IPS DF 4.7 (cell line): Measurements from ENCODE around the gene LPIN1.

Experiments
- DNase-seq: peaks from one replicate; pipeline ENCODE4 v3.0.0-alpha.2; 2013; ENCODE audit warnings: low spot score; ENCODE audit errors: extremely low read depth

The LPIN1 gene

GRCh38 chr2:11762799-11763461, 16.5 kb downstream of the LPIN1 start:
- DNase-seq, result no peak

- DNase-seq, result no peak
These were observed 17.9 kb downstream of the LPIN1 start for GRCh38 chr2:11764359-11764758.

GRCh38 chr2:11764920-11765319, 18.5 kb downstream of the LPIN1 start:
- DNase-seq, result no peak

- no peak for DNase-seq
These were observed 19.1 kb downstream of the LPIN1 start for GRCh38 chr2:11765501-11765900.

DNA sequence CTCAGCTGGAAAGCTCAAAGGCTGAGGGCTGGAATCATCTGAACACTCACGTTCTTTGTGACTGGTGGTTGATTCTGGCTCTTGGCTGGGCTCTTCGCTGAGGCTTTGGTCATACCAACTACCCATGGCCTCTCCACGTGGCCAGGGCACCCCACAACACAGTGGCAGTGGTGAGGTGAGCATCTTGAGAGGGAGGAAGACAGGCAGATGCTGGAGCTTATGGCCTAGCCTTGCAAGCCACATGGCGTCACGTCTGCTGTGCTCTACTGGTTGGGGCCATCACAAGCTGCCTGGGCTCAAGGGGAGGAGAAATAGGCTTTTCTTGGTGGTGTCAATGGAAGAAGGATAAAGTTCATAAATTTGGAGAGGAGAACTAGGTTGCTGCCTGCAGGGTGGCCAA, 19.6 kb downstream of the LPIN1 start:
- DNase-seq, result no peak

GRCh38 chr2:11767779-11768178, 21.3 kb downstream of the LPIN1 start:
- no peak for DNase-seq

GRCh38 chr2:11768946-11769345, 22.5 kb downstream of the LPIN1 start:
- DNase-seq, result no peak

DNA sequence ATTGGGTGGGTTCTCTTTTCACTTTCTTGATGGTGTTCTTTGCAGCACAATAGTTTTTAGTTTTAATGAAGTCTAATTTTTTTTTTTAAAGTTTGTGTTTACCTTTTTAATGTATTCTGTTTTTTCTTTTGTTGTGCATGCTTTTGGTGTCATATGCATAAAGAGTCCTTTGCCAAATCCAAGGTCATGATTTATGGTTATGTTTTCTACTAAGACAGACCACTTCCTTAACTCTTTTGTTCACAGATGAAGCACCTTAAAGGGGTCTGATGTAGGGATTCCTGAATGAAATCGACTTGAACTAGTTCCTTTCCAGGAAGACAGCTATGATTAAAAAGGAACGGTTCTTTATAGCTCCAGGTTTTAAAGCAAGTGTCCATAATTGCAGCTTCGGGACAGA, 23.1 kb downstream of the LPIN1 start:
- no peak for DNase-seq

DNA sequence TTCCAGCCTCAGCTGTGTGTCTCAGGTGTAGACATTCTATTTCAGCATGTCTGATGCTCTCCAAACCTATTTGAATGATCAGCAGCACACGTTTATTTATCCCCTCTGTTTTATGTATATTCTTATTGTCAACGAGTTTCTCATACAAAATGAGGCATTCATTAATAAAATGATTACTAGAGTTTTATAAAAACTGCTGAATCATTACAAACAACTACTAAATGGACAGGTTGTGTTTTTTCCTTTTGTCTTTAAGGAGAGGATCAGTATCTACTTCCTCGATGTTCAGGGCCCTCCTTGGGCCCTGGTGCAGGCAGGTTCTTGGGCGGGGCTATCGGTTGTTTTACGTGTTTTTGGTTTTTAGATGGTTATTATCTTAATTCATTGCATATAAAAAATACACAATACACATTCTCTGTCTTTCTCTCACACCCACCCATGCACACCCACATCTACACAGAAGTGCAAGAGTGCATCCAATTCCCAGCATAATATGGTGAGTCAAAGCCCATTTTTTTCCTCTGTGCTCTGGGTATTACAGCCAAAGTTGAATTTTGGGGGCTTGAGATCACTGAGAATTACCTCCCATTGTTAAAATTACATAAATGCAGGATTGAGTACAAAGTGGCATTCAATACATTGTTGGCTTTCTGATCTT, 24.2 kb downstream of the LPIN1 start:
- DNase-seq, result no peak

GRCh38 chr2:11771971-11772615, 25.7 kb downstream of the LPIN1 start:
- no peak for DNase-seq

GRCh38 chr2:11773111-11773510, 26.7 kb downstream of the LPIN1 start:
- DNase-seq, result no peak

DNA sequence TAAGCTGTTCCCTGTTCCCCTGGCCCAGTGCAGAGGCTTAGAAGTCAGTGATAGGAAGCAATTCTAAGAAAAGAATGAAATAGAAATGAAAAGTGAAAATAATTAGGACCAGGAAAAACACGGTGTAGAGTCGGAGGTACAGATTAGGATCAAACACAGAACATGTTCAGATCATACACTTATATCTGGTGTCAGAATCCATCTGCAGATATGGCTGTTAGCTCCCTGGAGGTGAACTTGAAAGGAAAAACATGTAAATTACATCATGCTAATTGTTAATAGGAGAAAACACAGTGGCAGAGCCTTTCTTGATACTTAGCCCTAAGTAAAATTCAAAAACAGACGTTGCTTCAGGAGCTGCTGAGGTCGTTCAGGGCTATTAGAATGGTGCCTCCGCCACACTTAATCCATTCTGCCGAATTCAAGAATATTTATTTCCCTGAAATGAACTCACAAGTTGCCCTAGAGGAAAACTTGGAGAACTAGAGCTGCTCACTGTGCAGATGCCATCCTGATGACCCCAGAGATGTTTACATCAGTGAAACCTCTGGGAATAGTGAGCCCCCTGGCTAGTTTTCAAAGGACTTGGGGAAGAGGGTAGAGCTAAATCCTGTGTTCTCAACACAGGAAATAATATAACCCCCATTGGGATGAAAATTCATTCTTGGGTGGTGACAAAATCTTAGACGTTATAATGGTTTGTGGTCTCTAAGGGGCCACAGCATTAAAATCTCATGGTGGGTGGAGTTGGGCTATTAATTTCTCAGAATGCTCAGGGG, 27.5 kb downstream of the LPIN1 start:
- DNase-seq, result no peak

- no peak for DNase-seq
These were observed 28.2 kb downstream of the LPIN1 start for GRCh38 chr2:11774600-11774999.

DNA sequence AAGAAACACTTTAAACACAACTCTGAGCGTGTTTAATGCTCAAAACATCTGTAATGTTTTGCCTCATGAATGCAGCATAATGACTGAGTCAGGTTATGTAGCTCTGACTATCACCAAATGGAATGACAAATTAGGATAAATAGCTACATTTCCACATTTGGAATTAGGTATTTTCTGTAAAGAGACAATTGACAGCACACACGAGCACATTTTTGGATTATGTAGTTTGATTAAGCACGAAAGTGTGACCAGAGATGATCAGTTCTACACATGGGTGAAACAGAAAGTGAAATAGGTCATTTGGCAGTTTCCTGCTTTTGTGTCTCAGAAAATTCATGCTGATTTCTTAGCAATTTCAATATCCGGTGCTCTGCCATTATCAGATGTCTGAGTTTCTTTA, 29.0 kb downstream of the LPIN1 start:
- no peak for DNase-seq

DNA sequence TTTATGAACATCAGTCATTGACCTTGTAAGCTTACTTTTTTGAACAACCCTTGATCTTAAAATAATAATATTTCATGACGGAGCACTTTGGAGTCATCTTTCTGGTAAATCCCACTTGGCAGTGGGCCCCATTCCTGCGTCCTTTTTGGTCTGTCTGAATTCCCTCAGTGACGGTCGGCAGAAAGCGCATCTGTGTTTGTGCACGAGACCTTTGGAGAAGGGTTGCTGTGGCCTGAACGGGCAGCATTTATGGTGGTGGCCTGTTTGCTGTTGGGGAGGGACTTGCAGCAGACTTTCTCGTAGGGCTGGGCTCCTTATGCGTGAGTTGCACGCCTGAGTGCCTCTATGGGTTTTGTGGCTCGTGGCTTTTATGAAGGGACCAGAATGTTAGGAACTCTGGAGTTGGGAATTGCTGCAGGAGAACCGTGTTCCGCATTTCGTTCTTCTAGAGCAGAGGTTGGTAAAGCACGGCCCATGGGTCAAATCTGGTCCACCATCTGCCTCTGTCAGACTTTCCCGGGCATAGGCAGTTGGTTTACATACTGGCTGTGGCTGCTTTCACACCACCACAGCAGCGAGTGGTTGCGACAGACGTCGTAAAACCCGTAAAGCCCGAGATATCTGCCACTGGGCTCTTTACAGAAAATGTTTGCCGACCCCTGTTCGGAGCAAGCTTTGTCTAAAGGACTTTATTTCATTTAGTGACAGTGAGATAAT, 30.8 kb downstream of the LPIN1 start:
- no peak for DNase-seq

DNA sequence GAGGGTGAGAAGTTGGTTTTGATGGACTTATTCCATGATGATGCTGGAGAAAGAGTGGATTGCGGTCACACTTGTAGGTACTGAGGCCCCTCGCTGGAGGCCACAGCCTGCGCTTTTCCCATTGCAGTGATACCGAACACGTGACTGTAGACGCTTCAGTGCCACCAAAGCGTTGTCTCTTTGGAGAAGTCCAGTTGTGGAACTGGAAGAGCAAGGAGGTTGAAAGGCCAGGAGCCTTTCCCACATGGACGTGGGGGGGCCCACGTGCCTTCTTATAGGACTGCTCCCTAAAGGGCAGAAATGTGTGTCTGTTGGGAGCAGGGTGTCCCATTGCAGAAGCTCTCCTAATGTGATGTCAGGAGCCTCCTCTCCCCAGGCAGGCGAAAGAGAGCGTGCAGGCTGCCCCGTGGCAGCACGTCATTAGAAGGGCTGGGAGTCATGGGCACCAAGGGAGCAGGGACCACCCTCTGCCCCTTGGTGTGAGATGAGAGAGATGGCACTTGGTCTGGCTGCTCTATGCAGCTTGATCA, 31.5 kb downstream of the LPIN1 start:
- no peak for DNase-seq

GRCh38 chr2:11778416-11778815, 32.0 kb downstream of the LPIN1 start:
- DNase-seq, result no peak

DNA sequence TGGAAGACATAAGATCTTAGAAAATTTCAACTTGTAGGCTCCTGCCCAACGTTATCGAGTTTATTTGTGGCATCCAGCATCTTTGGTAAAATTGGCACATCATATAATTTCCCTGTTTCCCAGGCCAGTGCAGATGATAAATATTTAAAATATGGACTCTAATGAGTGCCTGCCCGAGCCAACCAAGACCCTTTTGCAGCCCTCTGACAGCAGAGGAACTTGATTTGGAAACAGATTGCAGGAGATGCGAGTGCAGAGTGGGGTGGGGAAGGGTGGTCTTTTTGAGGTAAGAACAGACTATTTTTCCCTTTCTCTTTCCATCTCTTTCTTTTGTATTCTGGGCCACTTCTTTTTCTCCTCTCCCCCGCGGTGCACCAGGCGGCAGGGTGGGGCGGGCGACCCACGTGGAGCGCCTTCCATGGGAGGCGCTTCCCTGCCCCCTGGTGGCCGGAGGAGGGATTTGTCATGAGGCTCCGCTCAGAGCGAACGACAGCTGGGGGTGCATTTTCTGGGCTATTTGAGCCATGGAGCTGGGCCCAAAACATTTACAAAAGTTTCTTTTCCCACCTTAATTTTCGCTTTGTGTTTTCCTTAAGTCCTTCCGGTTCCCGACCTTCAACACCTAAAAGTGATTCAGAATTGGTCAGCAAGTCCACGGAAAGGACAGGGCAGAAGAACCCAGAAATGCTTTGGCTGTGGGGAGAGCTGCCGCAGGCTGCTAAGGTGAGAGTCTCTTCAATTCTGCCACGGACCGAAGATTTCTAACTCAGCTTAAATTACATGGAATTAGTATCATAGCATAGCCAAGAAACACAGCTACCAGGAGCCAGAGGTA, 32.7 kb downstream of the LPIN1 start:
- DNase-seq, result peak; percentile 36

DNA sequence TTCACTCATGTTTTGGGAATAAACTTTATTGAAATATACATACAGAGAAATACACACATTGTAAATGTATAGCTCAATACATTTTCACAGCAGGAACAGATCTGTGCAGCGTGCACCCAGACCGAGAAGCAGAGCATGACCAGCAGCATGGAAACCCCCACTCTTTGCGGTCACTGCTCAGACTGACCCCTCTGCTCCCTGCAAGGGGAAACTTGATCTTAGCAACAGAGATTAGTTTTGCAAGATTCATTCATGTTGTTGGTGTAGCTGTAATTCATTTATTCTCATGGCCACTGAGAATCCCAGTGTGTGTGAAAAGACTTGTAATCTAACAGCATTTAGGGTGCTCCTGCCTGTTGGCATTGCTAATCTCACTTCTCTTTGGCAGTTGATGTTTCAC, 35.2 kb downstream of the LPIN1 start:
- no peak for DNase-seq

GRCh38 chr2:11784280-11784679, 37.8 kb downstream of the LPIN1 start:
- no peak for DNase-seq
